GM21717 (cell line): ENCODE results near the gene KANSL1.

Source experiments
- ATAC-seq: cut with Tn5 transposase; IDR thresholded peaks from one replicate; pipeline ENCODE4 v1.9.1; 2021; ENCODE audit warnings: mild to moderate bottlenecking, moderate library complexity; ENCODE audit not compliant: unreplicated experiment

The KANSL1 gene

GRCh38 chr17:45991341-45991740 lies 201.9 kb downstream of the KANSL1 start:
- ATAC-seq = no peak

- no peak for ATAC-seq
These were observed 202.3 kb downstream of the KANSL1 start for GRCh38 chr17:45990886-45991285.

GRCh38 chr17:45989759-45990158 lies 203.5 kb downstream of the KANSL1 start:
- no peak for ATAC-seq

GRCh38 chr17:45987706-45988105 lies 205.5 kb downstream of the KANSL1 start:
- no peak for ATAC-seq

- ATAC-seq = no peak
These were observed 207.2 kb downstream of the KANSL1 start for GRCh38 chr17:45986056-45986455.

GRCh38 chr17:45985447-45985846 lies 207.8 kb downstream of the KANSL1 start:
- no peak for ATAC-seq

- no peak for ATAC-seq
These were observed 208.9 kb downstream of the KANSL1 start for GRCh38 chr17:45984368-45984767.

GRCh38 chr17:45983614-45984310 lies 209.5 kb downstream of the KANSL1 start:
- no peak for ATAC-seq

- ATAC-seq = no peak
These were observed 210.2 kb downstream of the KANSL1 start for GRCh38 chr17:45982791-45983613.

GRCh38 chr17:45981306-45981705 lies 211.9 kb downstream of the KANSL1 start:
- ATAC-seq = no peak

GRCh38 chr17:45980855-45981254 lies 212.4 kb downstream of the KANSL1 start:
- no peak for ATAC-seq
